PFSK-1 (cell line): ENCODE measurements around the gene BBIP1.

ENCODE experiments used
- FOXP2 ChIP-seq: optimal IDR thresholded peaks from 2 replicates; pipeline ENCODE3; 2011; ENCODE audit warnings: borderline replicate concordance, control low read depth, inconsistent platforms; ENCODE audit not compliant: insufficient read depth; ENCODE audit errors: extremely low read length, extremely low read depth
- POLR2AphosphoS5 ChIP-seq: IDR thresholded peaks from 2 replicates; pipeline ENCODE4 v1.6.1; 2012; ENCODE audit warnings: low read depth, mild to moderate bottlenecking, control low read depth, low read length, moderate library complexity
- REST ChIP-seq, 2 experiments: IDR thresholded peaks; 2 replicates each; pipeline versions ENCODE4 v1.6.1 to v1.8.0; 2011 to 2012; ENCODE audit warnings: low read depth in 2 of 2, low read length in 2 of 2, control low read depth in 1 of 2, inconsistent platforms in 1 of 2, mild to moderate bottlenecking in 1 of 2, moderate library complexity in 1 of 2; ENCODE audit not compliant: insufficient read depth in 1 of 2
- SIN3A ChIP-seq: IDR thresholded peaks from 2 replicates; pipeline ENCODE4 v1.6.1; 2012; ENCODE audit warnings: mild to moderate bottlenecking, low read length, moderate library complexity, borderline replicate concordance; ENCODE audit not compliant: insufficient read depth
- TAF1 ChIP-seq: IDR thresholded peaks from 2 replicates; pipeline ENCODE4 v1.6.1; 2012; ENCODE audit warnings: low read length, control low read depth, borderline replicate concordance; ENCODE audit not compliant: insufficient read depth

- TF ChIP-seq SIN3A (no peak), POLR2AphosphoS5 (no peak), TAF1 (no peak), REST (IDR thresholded peaks at IDR 0.05; ENCODE audit: insufficient read depth in 1 of 2, low read depth in 2 of 2, low read length in 2 of 2) (no peak), FOXP2 (no peak)
Observed at GRCh38 chr10:110887560-110887959, 31.4 kb downstream of the BBIP1 start.
